ENCODE data around the gene FOXP1. TPM values are rescaled to one million over a fixed set of nuclear protein-coding genes. Genes with fewer than 3 reads are reported as not detected.
A peak's percentile ranks its signal among the peaks of the same experiment; 100 is the strongest.

Gene FOXP1
- total and polyA plus RNA-seq, 3 experiments from 2014 or later = 142 to 185 (median 147) TPM

DNA sequence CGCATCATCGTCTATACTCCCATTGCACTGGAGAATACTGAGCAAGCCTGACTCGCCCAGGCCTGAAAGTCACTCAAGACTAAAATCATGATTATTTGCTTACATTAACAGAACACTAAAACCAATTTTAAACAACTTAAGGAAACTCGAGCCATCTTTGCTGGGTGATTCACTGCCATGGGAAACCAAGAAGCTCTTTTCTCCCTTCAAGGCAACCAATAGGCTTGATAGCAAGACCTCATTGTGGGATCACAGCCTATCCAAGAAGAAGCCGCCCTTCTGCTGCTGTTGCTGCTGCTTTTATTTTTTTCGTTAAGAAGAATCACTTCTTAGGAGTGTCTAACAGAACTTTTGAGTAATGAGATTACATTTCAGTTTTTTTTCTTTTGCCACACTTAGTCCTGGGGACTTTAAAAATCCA lies 479.4 kb downstream of the FOXP1 start:
- no peaks in the 10 kb centered on the region for H3K9me3 Mint-ChIP-seq
- no peaks in the 10 kb centered on the region for H3K36me3 ChIP-seq (ENCODE audit: insufficient read depth, low read length)
- H3K4me1 ChIP-seq (ENCODE audit: insufficient read depth, low read length) = peaks cover 51% of the 10 kb centered on the region
- no peak overlapping the region for H3K4me3 Mint-ChIP-seq
- no peaks in the 10 kb centered on the region for H3K27me3 Mint-ChIP-seq
- H3K9me3 ChIP-seq (ENCODE audit: low read length) = no peaks in the 10 kb centered on the region
- H3K27ac Mint-ChIP-seq = peak overlapping the region in 3 of 8 donors; percentile 1 to 63 (median 29)
- ChIA-PET CTCF (no interaction called here), POLR2A (no interaction called here)
- H3K4me3 ChIP-seq (ENCODE audit: low read length) = no peak overlapping the region
- H3K36me3 Mint-ChIP-seq = peaks cover 0 to 75% (median 26%) of the 10 kb centered on the region in 3 donors
- H3K27me3 ChIP-seq (ENCODE audit: insufficient read depth, low read length, poor library complexity, severe bottlenecking) = no peaks in the 10 kb centered on the region
- no peak overlapping the region for H3K27ac ChIP-seq (ENCODE audit: low read depth, low read length)
- H3K4me1 Mint-ChIP-seq = peaks cover 86 to 94% (median 88%) of the 10 kb centered on the region in 3 donors
- no peak for DNase-seq

DNA sequence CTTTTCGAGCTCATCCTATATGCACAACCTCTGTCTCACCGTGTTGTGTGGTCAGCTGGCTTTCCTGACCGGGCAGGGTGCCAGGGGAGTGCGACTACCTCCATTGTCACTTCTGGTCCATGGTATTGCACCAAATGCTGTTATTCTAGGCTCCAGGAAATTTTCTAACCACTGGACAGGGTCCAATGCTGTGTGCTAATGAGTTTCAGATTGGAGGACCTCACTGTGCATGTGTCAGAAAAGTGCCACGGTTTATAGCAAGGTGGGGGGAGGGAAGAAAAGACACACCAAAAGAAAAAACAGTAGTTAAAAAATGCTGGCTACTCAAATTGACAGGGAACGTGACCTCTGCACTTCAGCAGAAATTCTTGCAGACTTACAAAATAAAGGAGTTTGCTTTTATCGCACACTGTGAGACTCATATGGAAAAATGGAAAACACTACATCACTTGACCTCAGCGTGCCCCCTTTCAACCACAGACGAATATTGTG lies 480.1 kb downstream of the FOXP1 start:
- Histone ChIP-seq H3K4me1 (ENCODE audit: insufficient read depth, low read length) (peaks cover 52% of the 10 kb centered on the region), H3K36me3 (ENCODE audit: insufficient read depth, low read length) (no peaks in the 10 kb centered on the region), H3K27me3 (ENCODE audit: insufficient read depth, low read length, poor library complexity, severe bottlenecking) (no peaks in the 10 kb centered on the region), H3K27ac (ENCODE audit: low read depth, low read length) (no peak overlapping the region), H3K4me3 (ENCODE audit: low read length) (no peak overlapping the region), H3K9me3 (ENCODE audit: low read length) (no peaks in the 10 kb centered on the region)
- Mint-ChIP-seq H3K36me3 (peaks cover 0 to 70% (median 24%) of the 10 kb centered on the region in 3 donors), H3K4me1 (peaks cover 80 to 93% (median 86%) of the 10 kb centered on the region in 3 donors), H3K27ac (peak overlapping the region in 4 of 8 donors; percentile 8 to 67 (median 32)), H3K4me3 (peak overlapping the region in 1 of 7 donors; percentile 5), H3K9me3 (no peaks in the 10 kb centered on the region), H3K27me3 (no peaks in the 10 kb centered on the region)
- POLR2A ChIA-PET = no interaction called here
- CTCF ChIA-PET = interaction anchor here (1.2 kb wide), 1 partner anchor 9 kb away, joined by 3 read pairs; no protein-coding TSS in a partner anchor
- DNase-seq = no peak

DNA sequence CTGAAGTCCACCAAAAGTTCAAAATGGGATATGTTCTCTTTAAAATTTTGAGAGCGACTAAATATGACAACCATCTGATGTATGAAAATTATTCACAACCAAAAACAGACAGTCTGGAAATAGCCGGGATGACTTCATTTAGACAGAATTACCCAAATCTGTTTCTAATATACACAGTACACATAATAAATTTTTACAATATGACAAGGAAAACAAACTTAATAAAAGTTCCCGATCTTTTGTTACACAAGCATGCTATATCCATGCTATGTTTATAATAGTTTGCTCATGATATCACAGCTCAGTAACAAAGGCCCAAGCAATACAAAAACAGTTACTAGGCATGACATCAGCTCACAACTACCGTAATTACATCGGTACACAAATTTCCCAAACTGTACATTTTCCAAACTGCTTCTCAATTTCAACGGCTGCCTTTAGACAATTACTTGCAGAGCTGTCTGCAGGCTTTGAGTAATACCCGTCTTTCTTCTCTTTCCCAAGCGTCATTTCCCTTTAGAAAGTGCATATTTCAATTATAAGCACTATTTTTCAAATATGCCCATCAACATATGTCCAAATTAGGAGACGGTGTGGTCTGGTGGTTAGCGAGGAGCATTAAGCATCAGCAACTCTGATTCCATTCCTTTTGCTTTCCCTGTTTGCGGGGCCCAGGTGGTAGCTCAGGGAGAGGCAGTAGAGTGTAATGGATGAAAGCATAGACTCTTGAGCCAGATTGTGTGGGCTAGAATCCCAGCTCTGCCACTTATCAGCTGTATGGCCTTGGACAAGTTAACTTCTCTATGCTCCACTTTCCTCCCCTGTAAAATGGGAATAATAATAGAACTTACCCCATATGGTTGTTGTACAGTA lies 481.2 kb downstream of the FOXP1 start:
- Mint-ChIP-seq H3K4me3 (no peak overlapping the region), H3K9me3 (no peaks in the 10 kb centered on the region), H3K27ac (peak overlapping the region in 5 of 8 donors; percentile 22 to 73 (median 29)), H3K4me1 (peaks cover 80 to 93% (median 86%) of the 10 kb centered on the region in 3 donors), H3K27me3 (no peaks in the 10 kb centered on the region), H3K36me3 (peaks cover 0 to 71% (median 27%) of the 10 kb centered on the region in 3 donors)
- POLR2A ChIA-PET = interaction anchor here (0.6 to 0.7 kb wide), 3 partner anchors 80 to 615 kb away, joined by 3 to 5 read pairs (median 4); no protein-coding TSS in a partner anchor
- no peaks in the 10 kb centered on the region for H3K27me3 ChIP-seq (ENCODE audit: insufficient read depth, low read length, poor library complexity, severe bottlenecking)
- no peak overlapping the region for H3K4me3 ChIP-seq (ENCODE audit: low read length)
- CTCF ChIA-PET = interaction anchor here (1.2 kb wide), 1 partner anchor 8 kb away, joined by 3 read pairs; no protein-coding TSS in a partner anchor
- no peak for DNase-seq
- no peaks in the 10 kb centered on the region for H3K9me3 ChIP-seq (ENCODE audit: low read length)
- H3K4me1 ChIP-seq (ENCODE audit: insufficient read depth, low read length) = peaks cover 56% of the 10 kb centered on the region
- H3K36me3 ChIP-seq (ENCODE audit: insufficient read depth, low read length) = no peaks in the 10 kb centered on the region
- H3K27ac ChIP-seq (ENCODE audit: low read depth, low read length) = no peak overlapping the region

DNA sequence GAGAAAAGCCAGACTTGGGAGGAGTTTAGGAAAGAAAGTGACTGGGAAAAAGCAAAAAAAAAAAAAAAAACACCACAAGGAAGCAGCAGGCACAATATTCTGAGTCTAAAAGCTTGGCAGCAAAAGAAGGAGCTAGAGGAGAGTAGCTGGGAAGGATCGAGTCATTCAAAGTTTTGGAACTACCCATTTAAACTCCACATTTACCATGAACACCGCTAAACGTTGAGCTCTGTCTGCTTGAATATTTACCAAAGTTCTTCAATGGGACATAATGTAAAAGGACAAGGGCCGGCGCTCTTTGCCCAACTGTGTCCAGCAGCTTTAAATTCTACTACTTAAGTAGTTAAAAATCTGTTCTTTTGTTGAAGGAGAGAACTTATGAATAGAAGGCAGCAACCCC lies 481.9 kb downstream of the FOXP1 start:
- CTCF ChIA-PET = no interaction called here
- DNase-seq = no peak
- Histone ChIP-seq H3K27ac (ENCODE audit: low read depth, low read length) (no peak overlapping the region), H3K4me1 (ENCODE audit: insufficient read depth, low read length) (peaks cover 56% of the 10 kb centered on the region), H3K27me3 (ENCODE audit: insufficient read depth, low read length, poor library complexity, severe bottlenecking) (no peaks in the 10 kb centered on the region), H3K36me3 (ENCODE audit: insufficient read depth, low read length) (no peaks in the 10 kb centered on the region), H3K9me3 (ENCODE audit: low read length) (no peaks in the 10 kb centered on the region), H3K4me3 (ENCODE audit: low read length) (no peak overlapping the region)
- Mint-ChIP-seq H3K36me3 (peaks cover 0 to 72% (median 29%) of the 10 kb centered on the region in 3 donors), H3K27ac (peak overlapping the region in 6 of 8 donors; percentile 30 to 85 (median 60)), H3K9me3 (no peaks in the 10 kb centered on the region), H3K4me1 (peaks cover 84 to 93% (median 87%) of the 10 kb centered on the region in 3 donors), H3K4me3 (peak overlapping the region in 1 of 7 donors; percentile 44), H3K27me3 (no peaks in the 10 kb centered on the region)
- POLR2A ChIA-PET = interaction anchor here (0.6 to 0.7 kb wide), 3 partner anchors 80 to 616 kb away, joined by 3 to 5 read pairs (median 4); no protein-coding TSS in a partner anchor

DNA sequence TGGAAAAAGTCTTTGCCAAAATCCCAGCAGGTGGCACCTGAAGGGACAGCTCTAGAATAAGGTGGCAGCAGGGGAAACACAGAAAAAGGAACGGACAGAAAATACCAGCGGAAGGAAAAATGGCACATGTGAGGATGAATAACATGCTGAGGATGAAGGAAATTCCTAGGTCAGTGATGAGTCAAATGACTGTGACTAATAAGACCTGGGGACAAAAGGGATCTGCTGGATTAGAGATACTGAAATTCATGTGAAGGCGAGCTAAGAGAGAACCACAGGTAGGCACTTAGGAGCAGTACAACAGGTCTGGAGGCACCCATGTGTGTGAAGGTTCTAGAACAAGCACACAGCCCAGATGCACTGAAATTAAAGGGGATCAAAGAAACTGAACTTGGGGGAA lies 482.5 kb downstream of the FOXP1 start:
- Mint-ChIP-seq H3K27me3 (no peaks in the 10 kb centered on the region), H3K36me3 (peaks cover 0 to 73% (median 28%) of the 10 kb centered on the region in 3 donors), H3K4me3 (peak overlapping the region in 5 of 7 donors; percentile 9 to 44 (median 22)), H3K27ac (peak overlapping the region; percentile 27 to 85 (median 64)), H3K9me3 (no peaks in the 10 kb centered on the region), H3K4me1 (peaks cover 87 to 95% (median 91%) of the 10 kb centered on the region in 3 donors)
- DNase-seq = no peak
- POLR2A ChIA-PET = no interaction called here
- Histone ChIP-seq H3K4me1 (ENCODE audit: insufficient read depth, low read length) (peaks cover 56% of the 10 kb centered on the region), H3K27me3 (ENCODE audit: insufficient read depth, low read length, poor library complexity, severe bottlenecking) (no peaks in the 10 kb centered on the region), H3K27ac (ENCODE audit: low read depth, low read length) (no peak overlapping the region), H3K9me3 (ENCODE audit: low read length) (no peaks in the 10 kb centered on the region), H3K4me3 (ENCODE audit: low read length) (no peak overlapping the region), H3K36me3 (ENCODE audit: insufficient read depth, low read length) (no peaks in the 10 kb centered on the region)
- CTCF ChIA-PET = no interaction called here

GRCh38 chr3:71099997-71100719 lies 483.4 kb downstream of the FOXP1 start:
- Histone ChIP-seq H3K9me3 (ENCODE audit: low read length) (no peaks in the 10 kb centered on the region), H3K4me1 (ENCODE audit: insufficient read depth, low read length) (peaks cover 51% of the 10 kb centered on the region), H3K4me3 (ENCODE audit: low read length) (no peak overlapping the region), H3K27ac (ENCODE audit: low read depth, low read length) (no peak overlapping the region), H3K27me3 (ENCODE audit: insufficient read depth, low read length, poor library complexity, severe bottlenecking) (no peaks in the 10 kb centered on the region), H3K36me3 (ENCODE audit: insufficient read depth, low read length) (no peaks in the 10 kb centered on the region)
- peaks cover 0 to 75% (median 24%) of the 10 kb centered on the region in 3 donors for H3K36me3 Mint-ChIP-seq
- no peak for DNase-seq
- H3K27me3 Mint-ChIP-seq = no peaks in the 10 kb centered on the region
- CTCF ChIA-PET = no interaction called here
- no peaks in the 10 kb centered on the region for H3K9me3 Mint-ChIP-seq
- peaks cover 86 to 95% (median 90%) of the 10 kb centered on the region in 3 donors for H3K4me1 Mint-ChIP-seq
- peak overlapping the region in 2 of 7 donors; percentile 33 to 38 for H3K4me3 Mint-ChIP-seq
- POLR2A ChIA-PET = no interaction called here
- peak overlapping the region; percentile 22 to 85 (median 68) for H3K27ac Mint-ChIP-seq

- no peak overlapping the region for H3K27ac ChIP-seq (ENCODE audit: low read depth, low read length)
- ChIA-PET CTCF (no interaction called here), POLR2A (no interaction called here)
- no peaks in the 10 kb centered on the region for H3K27me3 Mint-ChIP-seq
- H3K4me1 Mint-ChIP-seq = peaks cover 74 to 92% (median 87%) of the 10 kb centered on the region in 3 donors
- H3K36me3 Mint-ChIP-seq = peaks cover 0 to 69% (median 16%) of the 10 kb centered on the region in 3 donors
- H3K9me3 Mint-ChIP-seq = no peaks in the 10 kb centered on the region
- H3K36me3 ChIP-seq (ENCODE audit: insufficient read depth, low read length) = no peaks in the 10 kb centered on the region
- H3K27me3 ChIP-seq (ENCODE audit: insufficient read depth, low read length, poor library complexity, severe bottlenecking) = no peaks in the 10 kb centered on the region
- no peaks in the 10 kb centered on the region for H3K9me3 ChIP-seq (ENCODE audit: low read length)
- peak overlapping the region in 1 of 7 donors; percentile 14 for H3K4me3 Mint-ChIP-seq
- H3K27ac Mint-ChIP-seq = peak overlapping the region in 3 of 8 donors; percentile 35 to 51 (median 50)
- peaks cover 44% of the 10 kb centered on the region for H3K4me1 ChIP-seq (ENCODE audit: insufficient read depth, low read length)
- no peak for DNase-seq
- H3K4me3 ChIP-seq (ENCODE audit: low read length) = no peak overlapping the region
These were observed 486.0 kb downstream of the FOXP1 start for GRCh38 chr3:71097557-71097956.

Measured in CD8-positive, alpha-beta memory T cell (primary cell).